Measurements from ENCODE around the gene NXPH4. TPM values are rescaled to one million over a fixed set of nuclear protein-coding genes. Genes with fewer than 3 reads are reported as not detected.

NXPH4 gene
- polyA plus RNA-seq, 1 experiment, result 2.8 TPM

- CTCF ChIA-PET, result interaction anchor here (1.1 to 14.9 kb wide), 10 partner anchors 10 to 114 kb away, joined by 3 to 334 read pairs (median 17); partner anchors contain the start of gene SHMT2
- Histone ChIP-seq H3K4me3 (ENCODE audit: low read depth, low read length) (no peak overlapping the region), H3K36me3 (ENCODE audit: control insufficient read depth, insufficient read depth, low read length) (peaks cover 47% of the 10 kb centered on the region), H3K27me3 (ENCODE audit: control insufficient read depth, insufficient read depth, low read length) (no peaks in the 10 kb centered on the region)
- 0 out of 2 replicates have a peak, but pooled peaks have one; percentile 10 for TF ChIP-seq CTCF (IDR thresholded peaks at IDR 0.05; ENCODE audit: insufficient read depth, low read depth, low read length)
- DNase-seq (ENCODE audit: low read depth), result no peak
- POLR2A ChIA-PET, result no interaction called here
These were observed 4.5 kb upstream of the NXPH4 start for GRCh38 chr12:57211791-57212700.

- ChIA-PET POLR2A (interaction anchor here (0.5 to 1.0 kb wide), 2 partner anchors 17 to 64 kb away, joined by 7 to 12 read pairs; partner anchors contain the start of gene SHMT2), CTCF (interaction anchor here (0.6 to 14.9 kb wide), 19 partner anchors 10 to 246 kb away, joined by 3 to 334 read pairs (median 6); partner anchors contain the start of genes NEMP1, SHMT2 and STAC3)
- no peak for TF ChIP-seq CTCF (IDR thresholded peaks at IDR 0.05; ENCODE audit: insufficient read depth, low read depth, low read length)
- no peak overlapping the region for H3K4me3 ChIP-seq (ENCODE audit: low read depth, low read length)
- H3K36me3 ChIP-seq (ENCODE audit: control insufficient read depth, insufficient read depth, low read length), result peaks cover 44% of the 10 kb centered on the region
- peaks cover 3% of the 10 kb centered on the region; the same call in 1 of the 2 replicates for H3K27me3 ChIP-seq (ENCODE audit: control insufficient read depth, insufficient read depth, low read length)
- DNase-seq (ENCODE audit: low read depth), result no peak
These were observed 3.9 kb upstream of the NXPH4 start for GRCh38 chr12:57212701-57213057.

- Histone ChIP-seq H3K4me3 (ENCODE audit: low read depth, low read length) (no peak overlapping the region), H3K36me3 (ENCODE audit: control insufficient read depth, insufficient read depth, low read length) (peaks cover 39% of the 10 kb centered on the region), H3K27me3 (ENCODE audit: control insufficient read depth, insufficient read depth, low read length) (peaks cover 4% of the 10 kb centered on the region; the same call in 1 of the 2 replicates)
- peak; percentile 42 for DNase-seq (ENCODE audit: low read depth)
- peak; percentile 97 for TF ChIP-seq CTCF (IDR thresholded peaks at IDR 0.05; ENCODE audit: insufficient read depth, low read depth, low read length)
- ChIA-PET POLR2A (interaction anchor here (0.5 to 1.0 kb wide), 4 partner anchors 16 to 63 kb away, joined by 4 to 12 read pairs (median 8); partner anchors contain the start of gene SHMT2), CTCF (interaction anchor here (0.6 to 14.9 kb wide), 29 partner anchors 10 to 250 kb away, joined by 3 to 334 read pairs (median 4); partner anchors contain the start of genes GLI1, NEMP1, SHMT2 and STAC3)
These were observed 3.4 kb upstream of the NXPH4 start for GRCh38 chr12:57213058-57213715.

- DNase-seq (ENCODE audit: low read depth), result no peak
- CTCF ChIA-PET, result interaction anchor here (0.7 to 14.9 kb wide), 28 partner anchors 10 to 249 kb away, joined by 3 to 334 read pairs (median 4); partner anchors contain the start of genes GLI1, INHBE, NEMP1 and SHMT2
- Histone ChIP-seq H3K27me3 (ENCODE audit: control insufficient read depth, insufficient read depth, low read length) (peaks cover 4% of the 10 kb centered on the region; the same call in 1 of the 2 replicates), H3K36me3 (ENCODE audit: control insufficient read depth, insufficient read depth, low read length) (peaks cover 32% of the 10 kb centered on the region), H3K4me3 (ENCODE audit: low read depth, low read length) (no peak overlapping the region)
- TF ChIP-seq CTCF (IDR thresholded peaks at IDR 0.05; ENCODE audit: insufficient read depth, low read depth, low read length), result no peak
- POLR2A ChIA-PET, result interaction anchor here (0.6 to 1.0 kb wide), 4 partner anchors 16 to 26 kb away, joined by 3 to 12 read pairs (median 6); partner anchors contain the start of gene SHMT2
These were observed 2.7 kb upstream of the NXPH4 start for GRCh38 chr12:57213763-57214397.

All from BJ (cell line).